HepG2 (cell line): ENCODE results near the gene TNFAIP1. TPM values are rescaled to one million over a fixed set of nuclear protein-coding genes. Genes with fewer than 3 reads are reported as not detected.
A peak's percentile ranks its signal among the peaks of the same experiment; 100 is the strongest.

Experiments used
- CCAR2 ChIP-seq: fragments of 200-400 bp; formaldehyde crosslinking; optimal IDR thresholded peaks from 2 replicates; pipeline ENCODE3; 2018; ENCODE audit warnings: low read depth, mild to moderate bottlenecking, low read length, moderate library complexity
- CSRNP2 ChIP-seq: sonication (generic); formaldehyde crosslinking; conservative IDR thresholded peaks from 2 replicates; pipeline ENCODE4 v1.8.0; 2022; ENCODE audit warnings: low read depth, missing genetic modification reagents
- DR1 ChIP-seq: sonication (generic); formaldehyde crosslinking; IDR thresholded peaks from 2 replicates; pipeline ENCODE4 v1.8.0; 2021; ENCODE audit warnings: mild to moderate bottlenecking, missing genetic modification reagents, inconsistent platforms
- EZH2 ChIP-seq: conservative IDR thresholded peaks from 2 replicates; pipeline ENCODE4 v1.6.1; 2012; ENCODE audit warnings: mild to moderate bottlenecking, low read depth, low read length, moderate library complexity
- GLI4 ChIP-seq: sonication (generic); formaldehyde crosslinking; IDR thresholded peaks from 2 replicates; pipeline ENCODE4 v1.5.1; 2020; ENCODE audit warnings: missing genetic modification reagents, mild to moderate bottlenecking, moderate library complexity, borderline replicate concordance
- HDAC1 ChIP-seq: sonication (generic); formaldehyde crosslinking; IDR thresholded peaks from 2 replicates; pipeline ENCODE4 v1.5.1; 2020; ENCODE audit warnings: mild to moderate bottlenecking, missing genetic modification reagents
- HOXA3 ChIP-seq: sonication (generic); formaldehyde crosslinking; IDR thresholded peaks from 2 replicates; pipeline ENCODE4 v1.5.0; 2020; ENCODE audit warnings: missing genetic modification reagents
- PCBP1 ChIP-seq: fragments of 200-400 bp; formaldehyde crosslinking; IDR thresholded peaks from 2 replicates; pipeline ENCODE4 v1.6.1; 2017; ENCODE audit warnings: mild to moderate bottlenecking, low read depth, low read length, borderline replicate concordance
- POLR2AphosphoS2 ChIP-seq: IDR thresholded peaks from 2 replicates; pipeline ENCODE4 v1.6.1; 2011; ENCODE audit warnings: low read depth, low read length, improper control_type of control experiment
- SALL1 ChIP-seq: sonication (generic); formaldehyde crosslinking; IDR thresholded peaks from 2 replicates; pipeline ENCODE4 v1.8.0; 2022; ENCODE audit warnings: mild to moderate bottlenecking, missing genetic modification reagents
- SKI ChIP-seq: fragments of 450-650 bp; IDR thresholded peaks from one replicate; pipeline ENCODE4 v1.6.1; 2018; ENCODE audit warnings: mild to moderate bottlenecking; ENCODE audit not compliant: partially characterized antibody
- TFDP2 ChIP-seq: sonication (generic); formaldehyde crosslinking; IDR thresholded peaks from 2 replicates; pipeline ENCODE4 v1.4.0; 2020; ENCODE audit warnings: missing genetic modification reagents
- ZHX2 ChIP-seq, 2 experiments: sonication (generic) in 1 of 2; formaldehyde crosslinking in 1 of 2; IDR thresholded peaks; 2 replicates each; pipeline versions ENCODE4 v1.6.1 to v1.9.0; 2014 to 2022; ENCODE audit warnings: antibody characterized with exemption in 1 of 2, borderline replicate concordance in 1 of 2, inconsistent platforms in 1 of 2, low read depth in 1 of 2, missing genetic modification reagents in 1 of 2
- ZNF30 ChIP-seq: sonication (generic); formaldehyde crosslinking; IDR thresholded peaks from 2 replicates; pipeline ENCODE4 v1.5.0; 2020; ENCODE audit warnings: mild to moderate bottlenecking, missing genetic modification reagents
- ZNF337 ChIP-seq: sonication (generic); formaldehyde crosslinking; IDR thresholded peaks from 2 replicates; pipeline ENCODE4 v1.5.1; 2020; ENCODE audit warnings: missing genetic modification reagents, low read depth, mild to moderate bottlenecking, borderline replicate concordance
- ZNF451 ChIP-seq: sonication (generic); formaldehyde crosslinking; IDR thresholded peaks from 2 replicates; pipeline ENCODE4 v1.5.0; 2020; ENCODE audit warnings: mild to moderate bottlenecking, missing genetic modification reagents
- ZNF570 ChIP-seq: sonication (generic); formaldehyde crosslinking; IDR thresholded peaks from 2 replicates; pipeline ENCODE4 v1.4.0; 2020; ENCODE audit warnings: mild to moderate bottlenecking, missing genetic modification reagents, borderline replicate concordance
- ZNF572 ChIP-seq: sonication (generic); formaldehyde crosslinking; IDR thresholded peaks from 2 replicates; pipeline ENCODE4 v1.5.1; 2020; ENCODE audit warnings: mild to moderate bottlenecking, missing genetic modification reagents
- ZNF766 ChIP-seq: sonication (generic); formaldehyde crosslinking; IDR thresholded peaks from 2 replicates; pipeline ENCODE4 v1.5.0; 2020; ENCODE audit warnings: missing genetic modification reagents, borderline replicate concordance
- ZNF788 ChIP-seq: sonication (generic); formaldehyde crosslinking; IDR thresholded peaks from 2 replicates; pipeline ENCODE4 v1.5.0; 2020; ENCODE audit warnings: mild to moderate bottlenecking, missing genetic modification reagents, borderline replicate concordance
- ZNF83 ChIP-seq: sonication (generic); formaldehyde crosslinking; IDR thresholded peaks from 2 replicates; pipeline ENCODE4 v1.4.0; 2020; ENCODE audit warnings: missing genetic modification reagents, mild to moderate bottlenecking, borderline replicate concordance
- ZSCAN12 ChIP-seq: sonication (generic); formaldehyde crosslinking; IDR thresholded peaks from 2 replicates; pipeline ENCODE4 v1.9.0; 2021; ENCODE audit warnings: mild to moderate bottlenecking, missing genetic modification reagents
- polyA plus RNA-seq, 8 experiments: library from polyadenylated mRNA; depleted of rRNA in 3 of 8; stranded (reverse) in 7 of 8; unstranded in 1 of 8; fragments of >200 nt; fragmentation: Illumina TruSeq in 4 of 8; extraction: Trizol in 4 of 8; gene quantifications; 2 replicates each; pipeline versions ENCODE4 v1.2.1 to v1.2.3, GENCODE V29; 2011 to 2016; ENCODE audit warnings: low read depth in 4 of 8, missing spikeins in 1 of 8, mixed read lengths in 1 of 8; ENCODE audit not compliant: insufficient read depth in 1 of 8
- total RNA-seq, 5 experiments: library from RNA; depleted of rRNA; stranded (reverse); fragments of >200 nt; fragmentation: Illumina TruSeq; extraction: Trizol; gene quantifications; 2 replicates each; pipeline ENCODE4 v1.2.3, GENCODE V29; 2016; ENCODE audit warnings: low read depth in 1 of 5

Gene TNFAIP1
- total and polyA plus RNA-seq, 2 of the 13 experiments (the other 11 are each of a cell fraction or from before 2014, with no cell fraction given) = 17.5 to 40.6 TPM

- TF ChIP-seq ZHX2 (IDR thresholded peaks at IDR 0.05; ENCODE audit: low read depth) = no peak
- TF ChIP-seq ZHX2 (CRISPR knock-in tag; IDR thresholded peaks at IDR 0.05; ENCODE audit: borderline replicate concordance) = no peak
- TF ChIP-seq ZNF30 = no peak
- TF ChIP-seq CSRNP2 (CRISPR knock-in tag) = no peak; the same call in 1 of the 2 replicates
- no peak for TF ChIP-seq ZSCAN12 (CRISPR knock-in tag)
- TF ChIP-seq GLI4 (CRISPR knock-in tag) = no peak
- no peak for TF ChIP-seq POLR2AphosphoS2
- TF ChIP-seq ZNF451 (CRISPR knock-in tag) = no peak
- no peak for TF ChIP-seq ZNF337 (CRISPR knock-in tag)
- TF ChIP-seq CCAR2 = no peak
- peak; percentile 94 for TF ChIP-seq HOXA3 (CRISPR knock-in tag)
- peak; percentile 66; the same call in 1 of the 2 replicates for TF ChIP-seq ZNF766 (CRISPR knock-in tag)
- TF ChIP-seq ZNF788 (CRISPR knock-in tag) = peak; percentile 73; the same call in 1 of the 2 replicates
- peak; percentile 72; the same call in 1 of the 2 replicates for TF ChIP-seq ZNF572 (CRISPR knock-in tag)
- TF ChIP-seq SALL1 = peak; percentile 96
- TF ChIP-seq DR1 (CRISPR knock-in tag) = no peak; the same call in 1 of the 2 replicates
- TF ChIP-seq HDAC1 (CRISPR knock-in tag) = peak; percentile 95
- TF ChIP-seq ZNF83 (CRISPR knock-in tag) = 0 out of 2 replicates have a peak, but pooled peaks have one; percentile 50
- TF ChIP-seq SKI = peak; percentile 89
- no peak for TF ChIP-seq EZH2
- no peak for TF ChIP-seq TFDP2
- TF ChIP-seq ZNF570 (CRISPR knock-in tag) = no peak
- TF ChIP-seq PCBP1 = no peak
Observed at GRCh38 chr17:28368306-28368831, 32.8 kb downstream of the TNFAIP1 start (continued).
